ENCODE data around the gene CELF1. TPM values are rescaled to one million over a fixed set of nuclear protein-coding genes. Genes with fewer than 3 reads are reported as not detected.

The CELF1 gene
- total and polyA plus RNA-seq, 2 of the 4 experiments (the other 2 are of a cell fraction), result 63.3 to 135 TPM

GRCh38 chr11:47560426-47560825 lies 7.5 kb upstream of the CELF1 start:
- Histone ChIP-seq H3K4ac (ENCODE audit: low read depth, low read length) (no peak overlapping the region), H2BK120ac (ENCODE audit: low read depth, low read length) (no peak overlapping the region), H4K5ac (ENCODE audit: low read depth, low read length) (no peak overlapping the region), H3K27ac (ENCODE audit: insufficient read depth, low read length) (no peak overlapping the region), H3K18ac (ENCODE audit: low read depth, low read length) (no peak overlapping the region), H3K9me3 (ENCODE audit: control insufficient read depth, insufficient read depth, low read length) (no peaks in the 10 kb centered on the region), H2AFZ (replicated peaks; ENCODE audit: low read length, poor library complexity) (no peak overlapping the region), H4K20me1 (ENCODE audit: insufficient read depth, low read length) (no peaks in the 10 kb centered on the region), H3K4me3 (ENCODE audit: insufficient read depth, low read depth, low read length) (no peak overlapping the region), H3K4me2 (ENCODE audit: low read depth, low read length) (no peak overlapping the region), H3K27me3 (ENCODE audit: control insufficient read depth, insufficient read depth, low read length) (no peaks in the 10 kb centered on the region), H4K91ac (ENCODE audit: insufficient read depth, low read depth, low read length) (no peak overlapping the region), H3K23ac (ENCODE audit: low read depth, low read length) (no peak overlapping the region), H3K79me1 (ENCODE audit: low read depth in 1 of 2, low read length in 2 of 2) (peaks cover 13 to 17% of the 10 kb centered on the region in 2 experiments), H2BK20ac (ENCODE audit: low read depth, low read length) (no peak overlapping the region), H2AK5ac (ENCODE audit: low read depth, low read length) (no peak overlapping the region), H2AK9ac (replicated peaks; ENCODE audit: low read depth, low read length, poor library complexity) (no peak overlapping the region), H3K4me1 (ENCODE audit: control insufficient read depth, insufficient read depth, low read length) (peaks cover 4% of the 10 kb centered on the region), H3K36me3 (ENCODE audit: control insufficient read depth, insufficient read depth, low read length) (no peaks in the 10 kb centered on the region), H2BK15ac (ENCODE audit: low read depth, low read length) (no peak overlapping the region), H3K56ac (ENCODE audit: extremely low read depth, insufficient read depth, low read length) (no peak overlapping the region), H4K8ac (ENCODE audit: low read depth in 2 of 2, low read length in 2 of 2) (no peak overlapping the region), H2BK5ac (ENCODE audit: low read depth, low read length, poor library complexity, severe bottlenecking) (no peak overlapping the region), H3K9ac (ENCODE audit: low read depth, low read length) (no peak overlapping the region), H3K14ac (replicated peaks; ENCODE audit: low read depth, low read length) (no peak overlapping the region), H3K9me1 (ENCODE audit: insufficient read depth, low read length) (peaks cover 3% of the 10 kb centered on the region; the same call in 1 of the 2 replicates)
- DNase-seq (peak; percentile 44), ATAC-seq (ENCODE audit: low read depth) (no peak)
- dilution Hi-C loops (cut with HindIII; ENCODE audit: low sequenced_read_pairs, unreplicated experiment) (no loop called here), intact Hi-C loops (cut with micrococcal nuclease) (no loop called here), in situ Hi-C loops (cut with MboI; ENCODE audit: low sequenced_read_pairs) (no loop called here)
- TF ChIP-seq RAD21 (IDR thresholded peaks at IDR 0.05; ENCODE audit: low read length), result no peak
- TF ChIP-seq CEBPB (IDR thresholded peaks at IDR 0.05; ENCODE audit: low read depth, low read length), result peak; percentile 85
- CTCF ChIA-PET, result no interaction called here
- no TSS peak for BruUV-seq (replicated peaks)
- POLR2A ChIA-PET (ENCODE audit: unreplicated experiment), result no interaction called here
- 92% methylated on average over 2 of the region's 2 CpGs; no CpG with 5 or more reads in 1 of the 2 experiments for WGBS, 2 experiments (ENCODE audit: extremely low coverage in 2 of 2, insufficient read length in 1 of 2)

Measured in IMR-90 (cell line).